GM23338 (cell line): Measurements from ENCODE around the gene NDFIP1.

ENCODE experiments used
- EZH2 ChIP-seq: fragments of 200-600 bp; sonication (generic); IDR thresholded peaks from one replicate; pipeline ENCODE4 v1.8.0; 2017; ENCODE audit warnings: antibody characterized with exemption, mild to moderate bottlenecking, low read depth; ENCODE audit not compliant: unreplicated experiment
- EZH2phosphoT487 ChIP-seq: fragments of 200-600 bp; sonication (generic); IDR thresholded peaks from one replicate; pipeline ENCODE4 v1.8.1; 2018; ENCODE audit warnings: antibody characterized with exemption; ENCODE audit not compliant: unreplicated experiment
- JUNB ChIP-seq: IDR thresholded peaks from one replicate; pipeline ENCODE4 v1.6.1; 2016; ENCODE audit warnings: antibody characterized with exemption; ENCODE audit not compliant: unreplicated experiment
- POLR2AphosphoS5 ChIP-seq: IDR thresholded peaks from 2 replicates; pipeline ENCODE4 v1.6.1; 2016; ENCODE audit warnings: antibody characterized with exemption, low read depth
- ZNF114 ChIP-seq: fragments of 250-450 bp; sonication (Bioruptor Pico); IDR thresholded peaks from 2 replicates; pipeline ENCODE4 v1.5.0; 2020; ENCODE audit warnings: mild to moderate bottlenecking, moderate library complexity
- ZNF331 ChIP-seq: fragments of 250-450 bp; sonication (Bioruptor Pico); IDR thresholded peaks from 2 replicates; pipeline ENCODE4 v1.5.0; 2020; ENCODE audit warnings: low read depth, mild to moderate bottlenecking, moderate library complexity
- TF ChIP-seq, protein P1 (sequence below), 2 experiments: fragments of 200-600 bp in 1 of 2; sonication (generic) in 1 of 2; conservative IDR thresholded peaks; 2 replicates each; pipeline versions ENCODE4 v1.5.1 to v1.6.1; 2016 to 2017; ENCODE audit warnings: antibody characterized with exemption in 2 of 2, low read depth in 2 of 2, mild to moderate bottlenecking in 2 of 2, moderate library complexity in 1 of 2
- TF ChIP-seq, protein P2 (sequence below): IDR thresholded peaks from one replicate; pipeline ENCODE4 v1.6.1; 2018; ENCODE audit warnings: antibody characterized with exemption; ENCODE audit not compliant: unreplicated experiment

DNA sequence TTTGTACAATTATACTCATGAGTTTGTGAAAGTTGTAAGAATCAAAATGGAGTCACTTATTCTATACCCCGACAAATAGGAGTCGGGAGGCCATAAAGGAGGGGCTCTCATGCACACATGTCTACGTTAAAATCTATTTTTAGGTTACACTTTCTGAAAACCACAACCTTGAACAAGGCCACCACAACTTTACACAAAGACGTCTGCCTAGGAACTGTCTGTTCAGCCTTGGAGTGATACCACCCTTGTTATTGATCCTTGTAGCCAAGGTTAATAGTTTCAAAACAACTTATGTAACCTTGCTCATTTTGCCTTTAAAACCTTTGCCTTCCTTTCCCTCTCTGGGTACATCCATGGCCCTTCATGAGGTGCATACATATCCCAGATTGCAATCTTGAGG lies 4.1 kb upstream of the NDFIP1 start:
- TF ChIP-seq, protein P1, sequence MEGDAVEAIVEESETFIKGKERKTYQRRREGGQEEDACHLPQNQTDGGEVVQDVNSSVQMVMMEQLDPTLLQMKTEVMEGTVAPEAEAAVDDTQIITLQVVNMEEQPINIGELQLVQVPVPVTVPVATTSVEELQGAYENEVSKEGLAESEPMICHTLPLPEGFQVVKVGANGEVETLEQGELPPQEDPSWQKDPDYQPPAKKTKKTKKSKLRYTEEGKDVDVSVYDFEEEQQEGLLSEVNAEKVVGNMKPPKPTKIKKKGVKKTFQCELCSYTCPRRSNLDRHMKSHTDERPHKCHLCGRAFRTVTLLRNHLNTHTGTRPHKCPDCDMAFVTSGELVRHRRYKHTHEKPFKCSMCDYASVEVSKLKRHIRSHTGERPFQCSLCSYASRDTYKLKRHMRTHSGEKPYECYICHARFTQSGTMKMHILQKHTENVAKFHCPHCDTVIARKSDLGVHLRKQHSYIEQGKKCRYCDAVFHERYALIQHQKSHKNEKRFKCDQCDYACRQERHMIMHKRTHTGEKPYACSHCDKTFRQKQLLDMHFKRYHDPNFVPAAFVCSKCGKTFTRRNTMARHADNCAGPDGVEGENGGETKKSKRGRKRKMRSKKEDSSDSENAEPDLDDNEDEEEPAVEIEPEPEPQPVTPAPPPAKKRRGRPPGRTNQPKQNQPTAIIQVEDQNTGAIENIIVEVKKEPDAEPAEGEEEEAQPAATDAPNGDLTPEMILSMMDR (conservative IDR thresholded peaks at IDR 0.05; ENCODE audit: low read depth in 2 of 2), result no peak
- TF ChIP-seq POLR2AphosphoS5 (no peak), ZNF331 (CRISPR knock-in tag) (no peak), EZH2phosphoT487 (no peak), EZH2 (no peak), JUNB (no peak), ZNF114 (CRISPR knock-in tag) (no peak)
- TF ChIP-seq, protein P2, sequence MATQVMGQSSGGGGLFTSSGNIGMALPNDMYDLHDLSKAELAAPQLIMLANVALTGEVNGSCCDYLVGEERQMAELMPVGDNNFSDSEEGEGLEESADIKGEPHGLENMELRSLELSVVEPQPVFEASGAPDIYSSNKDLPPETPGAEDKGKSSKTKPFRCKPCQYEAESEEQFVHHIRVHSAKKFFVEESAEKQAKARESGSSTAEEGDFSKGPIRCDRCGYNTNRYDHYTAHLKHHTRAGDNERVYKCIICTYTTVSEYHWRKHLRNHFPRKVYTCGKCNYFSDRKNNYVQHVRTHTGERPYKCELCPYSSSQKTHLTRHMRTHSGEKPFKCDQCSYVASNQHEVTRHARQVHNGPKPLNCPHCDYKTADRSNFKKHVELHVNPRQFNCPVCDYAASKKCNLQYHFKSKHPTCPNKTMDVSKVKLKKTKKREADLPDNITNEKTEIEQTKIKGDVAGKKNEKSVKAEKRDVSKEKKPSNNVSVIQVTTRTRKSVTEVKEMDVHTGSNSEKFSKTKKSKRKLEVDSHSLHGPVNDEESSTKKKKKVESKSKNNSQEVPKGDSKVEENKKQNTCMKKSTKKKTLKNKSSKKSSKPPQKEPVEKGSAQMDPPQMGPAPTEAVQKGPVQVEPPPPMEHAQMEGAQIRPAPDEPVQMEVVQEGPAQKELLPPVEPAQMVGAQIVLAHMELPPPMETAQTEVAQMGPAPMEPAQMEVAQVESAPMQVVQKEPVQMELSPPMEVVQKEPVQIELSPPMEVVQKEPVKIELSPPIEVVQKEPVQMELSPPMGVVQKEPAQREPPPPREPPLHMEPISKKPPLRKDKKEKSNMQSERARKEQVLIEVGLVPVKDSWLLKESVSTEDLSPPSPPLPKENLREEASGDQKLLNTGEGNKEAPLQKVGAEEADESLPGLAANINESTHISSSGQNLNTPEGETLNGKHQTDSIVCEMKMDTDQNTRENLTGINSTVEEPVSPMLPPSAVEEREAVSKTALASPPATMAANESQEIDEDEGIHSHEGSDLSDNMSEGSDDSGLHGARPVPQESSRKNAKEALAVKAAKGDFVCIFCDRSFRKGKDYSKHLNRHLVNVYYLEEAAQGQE, result no peak
